NCI-H524 (cell line): ENCODE results near the gene GADL1.
A peak's percentile ranks its signal among the peaks of the same experiment; 100 is the strongest.

Source experiments
- DNase-seq, 2 experiments: peaks; one replicate each; lab custom pipeline; 2025; lab: John Stamatoyannopoulos, UW

The GADL1 gene

GRCh38 chr3:30694148-30694547 is 200.3 kb downstream of the GADL1 start:
- peak in 1 of 2 experiments; percentile 52 for DNase-seq

DNA sequence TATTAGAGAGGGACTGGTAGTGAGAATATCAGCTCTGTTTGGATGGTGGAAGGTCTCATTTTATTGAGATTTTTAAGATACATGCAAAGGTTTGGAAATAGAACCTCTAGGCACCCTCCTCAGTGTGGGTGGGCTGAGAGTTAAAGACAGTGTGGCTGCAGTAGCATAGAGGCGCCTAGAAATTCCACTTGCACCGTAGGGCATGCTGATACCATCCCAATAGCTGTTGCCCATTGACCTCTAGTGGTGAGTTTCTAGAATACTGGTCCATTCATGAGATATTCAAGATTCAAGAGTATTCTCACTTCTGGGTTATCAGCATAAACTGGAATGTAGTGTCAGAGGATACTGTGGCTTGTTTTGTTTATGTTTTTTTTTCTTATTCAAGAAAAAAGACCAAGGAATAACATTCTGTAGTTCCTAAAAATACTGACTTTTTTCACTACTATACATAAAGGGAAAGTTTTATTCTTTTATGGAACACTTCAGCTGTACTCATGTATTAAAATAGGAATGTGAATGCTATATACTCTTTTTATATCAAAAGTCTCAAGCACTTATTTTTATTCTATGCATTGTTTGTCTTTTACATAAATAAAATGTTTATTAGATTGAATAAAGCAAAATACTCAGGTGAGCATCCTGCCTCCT is 200.9 kb downstream of the GADL1 start:
- DNase-seq = peak; percentile 23 to 75

DNA sequence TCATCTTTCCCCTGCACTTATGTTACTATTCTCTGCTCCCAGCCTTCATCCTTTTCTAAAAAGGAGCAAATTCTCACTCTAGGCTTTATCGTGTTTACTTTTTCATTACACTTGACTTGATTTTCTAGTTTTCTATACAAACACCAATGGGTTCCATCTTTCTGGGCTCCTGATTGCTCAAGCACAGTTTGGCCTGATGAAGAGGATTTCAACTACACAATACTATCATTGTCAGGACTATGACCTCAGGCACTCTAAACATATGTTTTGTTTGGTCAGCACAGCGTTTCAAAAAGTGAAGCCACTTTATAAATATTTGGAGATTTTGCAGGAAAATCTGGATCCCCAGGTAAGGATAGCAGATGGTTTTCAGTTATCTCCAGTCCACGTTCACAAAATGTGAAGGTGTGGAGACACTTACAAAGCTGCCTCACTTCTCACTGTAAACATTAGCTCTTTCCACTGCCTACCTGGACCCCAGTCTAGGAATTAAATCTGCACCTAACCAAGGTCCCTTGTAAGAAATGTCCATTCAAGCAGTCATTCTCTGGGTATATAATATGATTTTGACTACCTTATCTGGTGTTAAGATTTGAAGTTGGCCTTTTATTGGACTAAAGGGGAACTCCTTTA is 201.8 kb downstream of the GADL1 start:
- no peak for DNase-seq

DNA sequence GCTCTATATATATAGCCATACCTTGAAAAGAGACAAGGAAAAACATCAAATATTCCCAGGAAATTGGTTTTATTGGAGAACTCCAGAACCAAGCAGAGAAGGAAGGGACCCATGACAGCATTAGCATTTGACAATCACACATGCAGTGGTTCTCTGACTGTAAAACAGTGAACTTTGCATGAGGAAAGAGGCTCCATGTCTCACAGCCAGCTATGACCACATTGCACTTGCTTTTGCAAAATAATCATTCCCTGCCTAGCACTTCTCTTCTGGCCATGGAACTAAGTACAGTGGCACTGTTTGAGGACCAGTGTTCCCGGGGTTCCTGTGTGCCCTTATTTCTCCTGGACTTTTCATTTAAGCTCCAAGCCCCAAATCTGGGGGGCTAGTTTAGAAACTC is 202.5 kb downstream of the GADL1 start:
- no peak for DNase-seq

GRCh38 chr3:30691249-30691880 is 203.1 kb downstream of the GADL1 start:
- DNase-seq = peak; percentile 40 to 68

DNA sequence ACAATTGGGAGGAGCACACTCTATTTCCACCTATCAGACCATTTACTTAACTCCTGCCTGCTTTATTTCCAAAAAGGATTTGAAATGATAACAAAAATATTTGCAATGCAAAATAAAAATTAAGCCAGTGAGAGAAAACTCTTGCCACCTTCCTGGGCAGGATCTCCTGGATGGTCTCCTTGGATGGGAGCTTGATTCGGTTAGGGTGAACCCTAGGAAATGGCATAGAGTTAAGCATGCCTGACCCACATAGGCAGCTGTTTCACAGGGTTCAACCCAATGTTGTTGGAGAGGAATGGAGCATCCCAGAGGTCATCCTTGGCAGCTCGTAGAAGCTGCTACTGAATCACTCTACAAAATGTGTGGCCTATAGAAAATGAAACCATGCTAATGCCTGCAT is 204.3 kb downstream of the GADL1 start:
- DNase-seq = no peak

- no peak for DNase-seq
Observed at GRCh38 chr3:30688776-30689641, 205.5 kb downstream of the GADL1 start.

DNA sequence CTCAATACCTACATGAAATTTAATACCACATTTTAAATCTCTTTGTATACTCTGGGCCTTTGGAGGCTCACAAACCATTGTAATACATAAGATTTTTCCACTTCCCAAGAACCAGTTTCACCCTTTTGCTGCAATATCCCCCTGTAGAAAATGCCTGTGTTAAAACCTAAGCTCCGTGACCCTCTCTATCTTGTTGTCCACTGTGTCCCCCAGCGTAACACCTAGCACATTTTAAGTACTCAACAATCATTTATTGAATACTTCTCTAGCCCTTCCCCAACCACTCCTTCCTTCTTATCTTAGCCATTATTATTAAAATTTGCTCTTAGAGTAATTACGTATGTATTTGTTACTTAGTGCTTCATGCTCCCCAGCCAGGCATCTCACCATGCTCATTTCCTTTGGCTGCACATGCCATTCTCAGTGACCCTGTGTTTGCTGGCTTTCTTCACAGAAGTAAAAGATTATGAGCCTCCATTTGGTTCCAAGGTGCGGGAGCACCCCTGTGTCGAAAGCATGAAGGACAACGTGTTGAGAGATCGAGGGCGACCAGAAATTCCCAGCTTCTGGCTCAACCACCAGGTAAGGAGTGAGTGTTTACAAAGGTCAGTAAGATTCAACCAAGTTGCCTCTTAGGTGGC is 206.4 kb downstream of the GADL1 start:
- no peak for DNase-seq

DNA sequence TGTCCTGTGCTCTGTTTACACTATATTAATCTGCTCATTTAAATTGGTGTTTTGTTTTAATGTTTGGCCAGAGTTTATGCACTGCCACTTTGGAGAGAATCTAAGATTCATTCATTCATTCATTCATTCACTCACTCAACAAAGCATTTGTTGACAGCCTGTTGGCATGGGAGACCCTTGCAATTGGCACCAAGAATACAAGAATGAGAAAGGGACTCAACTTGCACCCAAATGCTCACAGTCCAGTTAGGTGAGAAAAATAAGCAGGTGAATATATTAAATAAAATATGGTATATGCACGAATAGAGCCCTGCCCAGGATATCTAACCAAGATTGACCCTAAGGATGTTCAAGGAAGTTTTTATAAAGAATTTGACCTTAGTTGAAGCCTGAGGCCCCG is 207.7 kb downstream of the GADL1 start:
- no peak for DNase-seq

DNA sequence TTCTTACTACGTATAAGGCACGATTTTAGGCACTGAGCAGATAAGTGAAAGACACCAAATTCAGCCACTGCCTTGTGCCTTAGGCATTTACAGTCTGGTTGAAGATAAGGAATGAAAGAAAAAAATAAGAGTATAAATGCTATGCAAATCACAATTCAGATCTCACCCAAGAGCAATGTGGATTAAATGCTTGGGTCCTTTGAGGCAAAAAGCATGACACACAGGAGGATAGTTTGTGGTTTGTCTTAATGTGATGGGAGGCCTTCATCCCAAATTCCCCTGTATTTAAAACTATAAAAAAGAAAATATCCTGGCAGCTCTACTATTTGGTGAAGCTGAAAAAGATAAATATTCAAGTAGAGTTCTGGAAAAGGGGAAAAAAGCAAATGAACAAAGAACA is 208.3 kb downstream of the GADL1 start:
- no peak for DNase-seq

DNA sequence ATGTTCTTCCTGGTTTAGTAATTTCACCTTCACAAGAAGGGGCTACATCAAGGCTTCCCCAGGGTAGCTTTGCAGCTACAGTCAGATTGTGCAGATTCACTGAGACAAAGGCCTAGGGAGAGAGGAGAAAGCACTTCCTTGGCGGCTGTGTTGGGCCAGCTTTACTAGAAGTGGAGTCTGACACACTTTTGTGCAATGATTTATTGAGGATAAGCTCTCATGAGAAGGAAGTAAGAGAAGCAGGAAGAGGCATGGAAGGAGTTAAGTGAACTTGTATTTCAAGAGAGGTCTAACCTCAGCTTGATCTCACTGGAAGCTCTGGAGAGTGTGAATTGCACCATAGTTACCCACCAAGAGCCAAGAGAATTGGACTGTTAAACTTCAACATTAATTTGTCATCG is 209.2 kb downstream of the GADL1 start:
- no peak for DNase-seq

GRCh38 chr3:30684356-30684755 is 210.1 kb downstream of the GADL1 start:
- no peak for DNase-seq

GRCh38 chr3:30683769-30684168 is 210.7 kb downstream of the GADL1 start:
- no peak for DNase-seq

GRCh38 chr3:30682434-30683155 is 211.9 kb downstream of the GADL1 start:
- DNase-seq = no peak

GRCh38 chr3:30681649-30682211 is 212.7 kb downstream of the GADL1 start:
- no peak for DNase-seq

GRCh38 chr3:30680789-30681648 is 213.4 kb downstream of the GADL1 start:
- DNase-seq = no peak

DNA sequence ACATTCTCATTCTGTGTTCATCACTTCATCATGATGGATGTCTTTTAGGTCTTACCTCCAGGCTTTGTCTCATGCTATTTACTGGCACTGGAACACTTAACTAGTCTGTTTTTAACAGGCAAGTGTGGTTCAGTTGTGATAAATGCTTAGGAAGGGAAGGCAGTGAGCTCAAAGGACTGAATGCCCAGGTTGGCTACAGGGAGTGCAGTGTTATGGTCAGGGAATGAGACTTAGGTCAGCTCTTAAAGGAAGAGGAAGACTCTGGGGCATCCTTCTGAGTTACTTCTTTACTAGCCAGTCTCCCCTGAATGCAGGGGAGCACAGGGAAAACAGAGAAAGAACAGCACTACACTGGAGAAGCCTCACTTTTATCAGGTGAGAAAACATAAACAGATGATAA is 215.4 kb downstream of the GADL1 start:
- no peak for DNase-seq

DNA sequence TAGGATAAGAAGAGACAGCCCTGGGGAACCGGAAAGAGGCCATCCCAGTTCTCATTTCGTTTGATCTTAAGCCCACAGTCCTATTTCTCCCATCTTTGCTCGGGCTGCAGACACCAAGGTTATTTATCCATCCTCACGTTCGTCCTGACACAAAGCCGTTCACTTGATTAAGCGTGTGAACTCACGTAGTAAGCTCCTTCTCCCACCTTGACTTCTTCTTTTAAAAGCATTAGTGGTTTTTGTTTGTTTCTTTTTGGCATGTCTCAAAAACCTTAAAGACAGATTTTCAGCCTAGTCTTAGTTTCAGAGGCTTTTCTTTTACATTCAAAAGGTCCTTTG is 217.1 kb downstream of the GADL1 start:
- no peak for DNase-seq

DNA sequence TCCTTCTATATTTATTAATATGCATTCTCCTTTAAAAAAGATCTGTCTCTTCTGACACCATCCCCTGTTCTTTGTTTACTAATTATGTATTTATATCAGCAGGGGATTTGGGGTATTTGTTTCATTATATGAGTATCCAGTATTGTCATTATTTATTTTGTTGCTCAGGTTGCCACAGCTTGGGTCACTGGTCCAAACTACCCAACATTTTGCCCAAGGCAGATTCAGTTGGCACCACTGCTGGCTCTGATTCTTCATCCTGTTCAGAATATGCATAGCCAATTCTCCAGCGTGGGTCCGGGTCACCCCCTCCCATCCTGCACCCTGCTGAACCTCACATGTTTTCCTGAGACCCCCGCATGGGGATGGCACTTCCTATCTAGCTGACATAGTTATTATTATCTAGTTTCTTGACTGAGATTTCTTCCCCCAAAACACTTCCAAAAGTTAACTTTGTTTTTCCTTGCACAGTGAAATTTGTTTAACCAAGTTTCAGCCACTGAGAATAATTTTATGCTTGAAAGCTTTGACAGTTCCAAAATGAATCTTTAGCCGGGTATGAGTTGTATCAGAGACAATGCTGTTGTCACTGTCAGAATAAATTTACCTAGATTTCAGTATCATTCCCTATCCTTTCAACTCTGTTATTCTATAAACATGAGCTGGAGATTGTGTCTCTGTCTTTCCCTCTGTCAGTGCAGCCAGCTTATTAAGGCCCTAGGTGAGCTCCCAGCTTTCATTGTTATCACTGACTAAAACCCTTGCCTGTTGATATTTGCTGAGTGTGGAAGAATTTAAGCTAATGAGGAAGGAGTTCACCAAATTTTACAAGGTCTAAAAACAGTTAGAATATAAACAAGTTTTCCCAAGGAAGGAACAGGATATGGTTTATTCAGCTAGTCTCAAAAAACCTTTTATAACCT is 217.8 kb downstream of the GADL1 start:
- no peak for DNase-seq
